ENCODE results near the gene CYTH2.
"Not testable (repeated sequence)": the region's sequence is repeated elsewhere in the genome, so short reads cannot be mapped to it uniquely, and the experiment has no call there.

Gene CYTH2

GRCh38 chr19:48511321-48511731 lies 42.2 kb downstream of the CYTH2 start:
- peak in 7 of 51 donors; percentile 31 to 63 (median 46) for DNase-seq

GRCh38 chr19:48511800-48512503 lies 42.8 kb downstream of the CYTH2 start, which contains the start of gene LMTK3:
LMTK3 (minus strand) TSS chr19:48511835; CDS start chr19:48511576, 259 bp downstream.
- peak; percentile 15 to 94 (median 82) for DNase-seq

GRCh38 chr19:48512504-48513288 lies 43.5 kb downstream of the CYTH2 start:
- DNase-seq = peak in 2 of 51 donors; percentile 32 to 76

GRCh38 chr19:48513289-48514122 lies 44.3 kb downstream of the CYTH2 start:
- peak; percentile 21 to 92 (median 70) for DNase-seq

- no peak for DNase-seq
Observed at GRCh38 chr19:48514123-48514458, 44.9 kb downstream of the CYTH2 start.

GRCh38 chr19:48516536-48516935 lies 47.4 kb downstream of the CYTH2 start:
- no peak for DNase-seq

GRCh38 chr19:48518207-48518606 lies 49.0 kb downstream of the CYTH2 start:
- peak in 3 of 51 donors; percentile 10 to 27 (median 12) for DNase-seq

- not testable (repeated sequence) for DNase-seq
Observed at GRCh38 chr19:48519426-48519825, 50.3 kb downstream of the CYTH2 start.

GRCh38 chr19:48520134-48520533 lies 51.0 kb downstream of the CYTH2 start:
- no peak for DNase-seq

GRCh38 chr19:48524221-48524620 lies 55.1 kb downstream of the CYTH2 start:
- no peak for DNase-seq

- DNase-seq = no peak
Observed at GRCh38 chr19:48524732-48525131, 55.6 kb downstream of the CYTH2 start.

GRCh38 chr19:48529156-48529555 lies 60.0 kb downstream of the CYTH2 start:
- no peak for DNase-seq

GRCh38 chr19:48530066-48530720 lies 61.0 kb downstream of the CYTH2 start:
- no peak for DNase-seq

GRCh38 chr19:48530770-48531169 lies 61.6 kb downstream of the CYTH2 start:
- no peak for DNase-seq
